Memory B cell (primary cell): ENCODE measurements around the gene NRAP.
"Not testable (repeated sequence)": the region's sequence is repeated elsewhere in the genome, so short reads cannot be mapped to it uniquely, and the experiment has no call there.

ENCODE experiments used
- ATAC-seq: fragments of 150-1000 bp; cut with Tn5 transposase; 2 replicates; pipeline ENCODE4 v1.10.0; 2021; ENCODE audit warnings: low read depth, mild to moderate bottlenecking, moderate library complexity
- DNase-seq, 2 donors: peaks; one replicate each; pipeline ENCODE4 v3.0.0; 2022; ENCODE audit warnings: low spot score in 2 of 2
- H3K27ac Mint-ChIP-seq: one replicate; pipeline ENCODE4 v1.8.0; 2022; ENCODE audit warnings: mild to moderate bottlenecking, moderate library complexity, mixed read lengths
- H3K27me3 Mint-ChIP-seq: one replicate; pipeline ENCODE4 v1.8.0; 2022; ENCODE audit warnings: mixed read lengths
- H3K36me3 Mint-ChIP-seq: one replicate; pipeline ENCODE4 v1.8.0; 2022; ENCODE audit warnings: mild to moderate bottlenecking, mixed read lengths
- H3K4me1 Mint-ChIP-seq: one replicate; pipeline ENCODE4 v1.8.0; 2022; ENCODE audit warnings: mixed read lengths
- H3K4me3 Mint-ChIP-seq: one replicate; pipeline ENCODE4 v1.8.0; 2022; ENCODE audit warnings: mild to moderate bottlenecking, moderate library complexity, mixed read lengths
- H3K9me3 Mint-ChIP-seq: one replicate; pipeline ENCODE4 v1.8.0; 2022; ENCODE audit warnings: mixed read lengths

NRAP gene

GRCh38 chr10:113663142-113663541 lies 699 bp downstream of the NRAP start:
- ATAC-seq (no peak), DNase-seq (no peak)
- peaks cover 13% of the 10 kb centered on the region for H3K27me3 Mint-ChIP-seq
- H3K4me3 Mint-ChIP-seq: no peak overlapping the region
- H3K36me3 Mint-ChIP-seq: no peaks in the 10 kb centered on the region
- no peaks in the 10 kb centered on the region for H3K4me1 Mint-ChIP-seq
- no peaks in the 10 kb centered on the region for H3K9me3 Mint-ChIP-seq
- no peak overlapping the region for H3K27ac Mint-ChIP-seq

GRCh38 chr10:113661332-113661731 lies 2.5 kb downstream of the NRAP start:
- Mint-ChIP-seq H3K27me3 (peaks cover 6% of the 10 kb centered on the region), H3K36me3 (no peaks in the 10 kb centered on the region), H3K4me1 (no peaks in the 10 kb centered on the region), H3K9me3 (no peaks in the 10 kb centered on the region), H3K4me3 (no peak overlapping the region), H3K27ac (no peak overlapping the region)
- ATAC-seq: no peak
- no peak for DNase-seq

- Mint-ChIP-seq H3K4me1 (no peaks in the 10 kb centered on the region), H3K27me3 (peaks cover 8% of the 10 kb centered on the region), H3K9me3 (no peaks in the 10 kb centered on the region), H3K27ac (no peak overlapping the region), H3K36me3 (no peaks in the 10 kb centered on the region), H3K4me3 (no peak overlapping the region)
- DNase-seq: no peak
- ATAC-seq: no peak
Observed at GRCh38 chr10:113657544-113657943, 6.3 kb downstream of the NRAP start.

GRCh38 chr10:113656896-113657295 lies 6.9 kb downstream of the NRAP start:
- ATAC-seq: no peak
- Mint-ChIP-seq H3K27me3 (peaks cover 8% of the 10 kb centered on the region), H3K4me3 (no peak overlapping the region), H3K4me1 (no peaks in the 10 kb centered on the region), H3K9me3 (no peaks in the 10 kb centered on the region), H3K36me3 (no peaks in the 10 kb centered on the region), H3K27ac (no peak overlapping the region)
- no peak for DNase-seq

- DNase-seq, H3K9me3 Mint-ChIP-seq, H3K27me3 Mint-ChIP-seq, H3K36me3 Mint-ChIP-seq, H3K4me1 Mint-ChIP-seq, H3K4me3 Mint-ChIP-seq, ATAC-seq, H3K27ac Mint-ChIP-seq: not testable (repeated sequence)
Observed at GRCh38 chr10:113652456-113652855, 11.4 kb downstream of the NRAP start.

DNA sequence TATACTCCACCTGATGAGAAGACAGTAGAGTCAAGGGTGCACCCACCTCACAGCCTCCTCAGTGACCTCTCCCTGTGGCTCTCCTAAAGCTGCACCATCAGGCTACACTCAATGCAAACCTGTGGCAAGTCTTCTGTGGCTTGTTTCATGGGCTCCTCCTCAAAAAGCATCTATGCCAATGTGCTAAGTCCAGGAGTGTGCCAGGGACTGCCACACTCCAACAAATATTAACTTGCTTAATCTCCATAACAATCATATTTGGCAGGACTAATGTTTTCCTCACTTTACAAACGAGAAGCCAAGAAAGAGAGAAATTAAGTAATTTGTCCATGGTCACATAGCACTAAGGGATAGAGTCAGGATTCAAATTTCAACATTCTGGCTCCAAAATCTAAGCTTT lies 11.9 kb downstream of the NRAP start:
- Mint-ChIP-seq H3K36me3 (no peaks in the 10 kb centered on the region), H3K27ac (no peak overlapping the region), H3K27me3 (peaks cover 7% of the 10 kb centered on the region), H3K4me3 (no peak overlapping the region), H3K9me3 (no peaks in the 10 kb centered on the region), H3K4me1 (no peaks in the 10 kb centered on the region)
- DNase-seq: no peak
- ATAC-seq: no peak

- Mint-ChIP-seq H3K27ac (no peak overlapping the region), H3K4me3 (no peak overlapping the region), H3K27me3 (peaks cover 6% of the 10 kb centered on the region), H3K9me3 (no peaks in the 10 kb centered on the region), H3K36me3 (no peaks in the 10 kb centered on the region), H3K4me1 (no peaks in the 10 kb centered on the region)
- ATAC-seq (no peak), DNase-seq (no peak)
Observed at GRCh38 chr10:113651021-113651420, 12.8 kb downstream of the NRAP start.

GRCh38 chr10:113650172-113650571 lies 13.7 kb downstream of the NRAP start:
- Mint-ChIP-seq H3K4me1 (no peaks in the 10 kb centered on the region), H3K27me3 (peaks cover 6% of the 10 kb centered on the region), H3K9me3 (no peaks in the 10 kb centered on the region), H3K4me3 (no peak overlapping the region), H3K27ac (no peak overlapping the region), H3K36me3 (no peaks in the 10 kb centered on the region)
- DNase-seq (no peak), ATAC-seq (no peak)

DNA sequence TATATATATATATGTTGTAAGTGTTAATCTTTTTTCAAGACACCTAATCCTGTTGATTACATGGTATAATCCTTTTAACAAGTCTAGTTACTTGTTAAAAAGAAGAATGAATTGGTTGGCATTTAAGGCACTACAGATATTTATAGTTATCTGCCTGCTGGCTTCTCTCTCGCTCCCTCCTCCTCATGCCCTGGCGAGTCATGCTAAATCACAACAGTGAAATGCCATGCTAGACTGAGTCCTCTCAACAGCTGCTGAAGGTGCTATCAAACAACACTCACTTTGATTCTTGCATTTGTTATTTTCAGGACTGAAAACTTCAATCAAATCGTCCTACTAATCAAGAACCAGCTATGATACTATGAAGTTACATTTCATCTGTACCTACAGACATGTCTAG lies 15.4 kb downstream of the NRAP start:
- no peak for DNase-seq
- Mint-ChIP-seq H3K36me3 (no peaks in the 10 kb centered on the region), H3K4me1 (no peaks in the 10 kb centered on the region), H3K9me3 (no peaks in the 10 kb centered on the region), H3K27me3 (peaks cover 3% of the 10 kb centered on the region), H3K27ac (no peak overlapping the region), H3K4me3 (no peak overlapping the region)
- ATAC-seq: no peak

DNA sequence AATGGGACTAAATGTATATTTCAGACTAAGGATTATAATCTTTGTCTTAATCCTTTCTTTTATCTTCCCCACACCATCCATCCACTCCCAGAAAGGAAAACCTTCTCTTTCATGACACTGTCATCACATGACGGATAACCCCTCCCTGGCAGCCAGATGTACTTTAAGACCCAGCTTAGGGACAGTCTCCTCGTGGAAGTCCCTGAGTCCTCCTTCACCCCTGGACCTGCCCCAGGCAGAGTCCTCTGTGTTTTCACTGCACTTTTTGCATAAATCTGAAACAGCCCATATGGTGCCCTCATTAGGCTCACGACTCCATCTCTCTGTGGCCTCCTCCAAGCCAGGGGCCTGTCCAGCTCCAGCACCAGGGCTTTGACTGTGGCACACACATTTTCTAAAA lies 16.0 kb downstream of the NRAP start:
- DNase-seq: no peak
- Mint-ChIP-seq H3K27me3 (peaks cover 5% of the 10 kb centered on the region), H3K4me3 (no peak overlapping the region), H3K4me1 (no peaks in the 10 kb centered on the region), H3K9me3 (no peaks in the 10 kb centered on the region), H3K36me3 (no peaks in the 10 kb centered on the region), H3K27ac (no peak overlapping the region)
- no peak for ATAC-seq

- ATAC-seq: no peak
- peaks cover 6% of the 10 kb centered on the region for H3K27me3 Mint-ChIP-seq
- DNase-seq: no peak
- H3K9me3 Mint-ChIP-seq: no peaks in the 10 kb centered on the region
- H3K4me3 Mint-ChIP-seq: no peak overlapping the region
- no peaks in the 10 kb centered on the region for H3K4me1 Mint-ChIP-seq
- no peaks in the 10 kb centered on the region for H3K36me3 Mint-ChIP-seq
- H3K27ac Mint-ChIP-seq: no peak overlapping the region
Observed at GRCh38 chr10:113646336-113647201, 17.3 kb downstream of the NRAP start.

- Mint-ChIP-seq H3K27ac (no peak overlapping the region), H3K9me3 (no peaks in the 10 kb centered on the region), H3K4me3 (no peak overlapping the region), H3K36me3 (no peaks in the 10 kb centered on the region), H3K4me1 (no peaks in the 10 kb centered on the region), H3K27me3 (peaks cover 10% of the 10 kb centered on the region)
- DNase-seq: no peak
- ATAC-seq: no peak
Observed at GRCh38 chr10:113644185-113645120, 19.4 kb downstream of the NRAP start.

GRCh38 chr10:113643183-113643582 lies 20.7 kb downstream of the NRAP start:
- Mint-ChIP-seq H3K27me3 (peaks cover 10% of the 10 kb centered on the region), H3K9me3 (no peaks in the 10 kb centered on the region), H3K27ac (no peak overlapping the region), H3K4me3 (no peak overlapping the region), H3K36me3 (no peaks in the 10 kb centered on the region), H3K4me1 (no peaks in the 10 kb centered on the region)
- DNase-seq (no peak), ATAC-seq (no peak)

- Mint-ChIP-seq H3K36me3 (no peaks in the 10 kb centered on the region), H3K4me3 (no peak overlapping the region), H3K27ac (no peak overlapping the region), H3K27me3 (peaks cover 12% of the 10 kb centered on the region), H3K9me3 (no peaks in the 10 kb centered on the region), H3K4me1 (no peaks in the 10 kb centered on the region)
- DNase-seq: no peak
- no peak for ATAC-seq
Observed at GRCh38 chr10:113641702-113642101, 22.1 kb downstream of the NRAP start.
